Panc1 (cell line): Measurements from ENCODE around the gene HNRNPUL1.
A peak's percentile ranks its signal among the peaks of the same experiment; 100 is the strongest.

Experiments used
- CTCF ChIP-seq: fragments of 450-650 bp; IDR thresholded peaks from 2 replicates; pipeline ENCODE4 v1.5.1; 2017; ENCODE audit warnings: mild to moderate bottlenecking
- POLR2AphosphoS5 ChIP-seq: IDR thresholded peaks from 2 replicates; pipeline ENCODE4 v1.6.1; 2012; ENCODE audit warnings: mild to moderate bottlenecking, low read depth, low read length, moderate library complexity

DNA sequence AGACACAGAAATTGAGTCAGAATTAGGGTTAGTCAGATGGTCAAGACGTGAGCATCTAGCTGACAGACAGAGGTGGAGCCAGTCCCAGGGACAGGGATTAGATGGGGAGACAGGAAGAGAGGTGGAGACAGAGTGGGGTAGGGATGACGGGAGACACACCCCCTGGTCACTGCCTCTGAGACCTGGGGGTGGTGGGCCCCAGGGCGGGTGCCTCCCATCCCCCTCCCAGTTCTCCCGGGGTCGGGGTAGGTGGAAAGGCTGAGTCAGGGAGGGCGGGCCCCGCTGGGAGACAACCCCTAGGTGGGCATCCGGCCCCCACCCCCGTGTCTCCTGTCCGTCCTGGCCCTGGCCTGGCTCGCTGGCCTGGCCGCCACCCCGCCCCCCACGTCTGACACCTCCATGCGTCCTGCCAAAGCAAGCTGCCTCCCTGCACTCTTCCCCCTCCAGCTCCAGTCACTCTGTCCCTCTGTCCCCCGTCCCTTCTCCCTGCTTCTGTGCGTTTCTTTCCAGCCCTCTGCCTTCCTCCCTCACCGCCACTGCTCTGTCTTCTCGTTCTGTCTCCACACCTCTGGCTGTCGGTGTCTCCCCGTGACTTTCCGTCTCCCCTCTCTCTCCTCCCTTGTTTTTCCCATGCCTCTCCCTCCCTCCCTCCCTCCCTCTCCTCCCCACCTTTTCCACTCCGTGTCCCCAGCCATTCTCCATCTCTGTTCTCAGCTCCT, 60.9 kb downstream of the HNRNPUL1 start:
- TF ChIP-seq CTCF (no peak), POLR2AphosphoS5 (peak; percentile 63)
